Suppressor macrophage treated with lipopolysaccharide for 1 hour (primary cell): Measurements from ENCODE around the gene ITPRIPL2.
A peak's percentile ranks its signal among the peaks of the same experiment; 100 is the strongest.

Source experiments
- DNase-seq, 3 donors: peaks; one replicate each; pipeline ENCODE4 v3.0.0-alpha.2; 2020 to 2022

Gene ITPRIPL2

GRCh38 chr16:19093631-19094541 lies 19.9 kb upstream of the ITPRIPL2 start:
- DNase-seq, result no peak

DNA sequence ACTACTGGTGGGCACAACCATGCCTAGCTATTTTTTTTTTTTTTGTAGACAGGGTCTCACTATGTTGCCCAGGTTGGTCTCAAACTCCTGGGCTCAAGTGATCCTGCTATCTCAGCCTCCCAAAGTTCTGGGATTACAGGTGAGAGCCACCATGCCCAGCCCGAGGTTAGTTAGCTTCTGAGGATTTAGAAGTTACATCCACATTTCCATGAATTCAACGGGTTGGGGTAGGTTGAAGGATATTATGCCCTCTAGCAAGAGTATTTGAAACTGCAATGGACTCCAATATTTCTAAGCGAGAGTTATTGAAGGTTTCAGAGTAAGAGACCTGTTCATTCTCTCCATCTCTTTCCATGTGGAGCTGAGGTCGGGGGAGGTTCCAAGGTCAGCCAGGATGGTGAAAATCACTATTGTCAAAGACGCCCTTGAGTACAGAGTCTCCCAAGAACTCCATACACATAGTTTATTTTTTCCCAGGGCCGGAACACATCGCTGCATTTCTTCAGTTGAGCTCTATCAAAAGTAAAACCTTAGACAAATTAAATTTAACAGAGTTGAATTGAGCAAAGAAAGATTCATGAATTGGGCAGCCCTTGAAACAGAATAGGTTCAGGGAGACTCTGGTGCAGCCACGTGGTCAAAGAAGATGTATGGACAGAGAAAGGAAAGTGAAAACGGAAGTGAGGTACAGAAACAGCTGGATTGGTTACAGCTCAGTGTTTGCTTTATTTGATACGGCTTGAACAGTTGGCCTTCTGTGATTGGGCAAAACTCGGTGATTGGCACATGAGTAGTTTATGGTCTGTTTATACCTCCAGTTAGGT lies 19.0 kb upstream of the ITPRIPL2 start:
- DNase-seq, result peak; percentile 80 to 91 (median 91)

DNA sequence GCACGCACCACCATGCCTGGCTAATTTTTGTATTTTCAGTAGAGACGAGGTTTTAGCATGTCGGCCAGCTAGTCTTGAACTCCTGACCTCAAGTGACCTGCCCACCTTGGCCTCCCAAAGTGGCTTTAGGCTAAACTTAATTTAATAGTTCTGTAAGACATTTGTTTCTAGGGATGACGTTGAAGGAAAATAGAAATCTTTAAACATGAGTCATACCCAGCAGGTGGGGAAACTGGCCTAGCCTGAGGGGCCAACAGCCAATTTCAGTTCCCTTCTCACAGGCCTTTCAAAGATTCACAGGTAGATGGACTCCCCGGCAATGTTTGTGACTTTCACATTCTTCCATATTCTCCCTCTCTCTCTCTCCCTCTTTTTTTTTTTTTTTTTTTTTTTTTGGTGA lies 18.1 kb upstream of the ITPRIPL2 start:
- DNase-seq, result peak in 2 of 3 donors; percentile 38 to 40

DNA sequence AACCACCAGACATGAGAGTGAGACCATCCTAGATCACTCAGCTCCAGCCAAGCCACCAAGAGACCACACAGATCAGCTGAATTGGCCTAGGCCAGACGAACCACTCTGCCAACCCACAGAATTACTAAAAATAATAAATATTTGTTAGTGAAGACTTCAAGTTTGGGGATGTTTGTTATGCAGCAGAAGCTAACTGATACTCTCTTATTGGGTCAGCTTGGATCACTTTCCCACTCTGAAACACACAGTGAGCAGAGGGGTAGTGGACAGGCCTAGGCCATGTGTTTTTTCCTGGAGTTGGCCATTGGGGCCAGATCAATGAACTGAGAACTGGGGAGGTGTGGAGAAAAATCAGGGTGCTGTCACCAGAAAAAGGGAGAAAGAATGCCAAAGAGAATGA lies 15.6 kb upstream of the ITPRIPL2 start:
- no peak for DNase-seq

DNA sequence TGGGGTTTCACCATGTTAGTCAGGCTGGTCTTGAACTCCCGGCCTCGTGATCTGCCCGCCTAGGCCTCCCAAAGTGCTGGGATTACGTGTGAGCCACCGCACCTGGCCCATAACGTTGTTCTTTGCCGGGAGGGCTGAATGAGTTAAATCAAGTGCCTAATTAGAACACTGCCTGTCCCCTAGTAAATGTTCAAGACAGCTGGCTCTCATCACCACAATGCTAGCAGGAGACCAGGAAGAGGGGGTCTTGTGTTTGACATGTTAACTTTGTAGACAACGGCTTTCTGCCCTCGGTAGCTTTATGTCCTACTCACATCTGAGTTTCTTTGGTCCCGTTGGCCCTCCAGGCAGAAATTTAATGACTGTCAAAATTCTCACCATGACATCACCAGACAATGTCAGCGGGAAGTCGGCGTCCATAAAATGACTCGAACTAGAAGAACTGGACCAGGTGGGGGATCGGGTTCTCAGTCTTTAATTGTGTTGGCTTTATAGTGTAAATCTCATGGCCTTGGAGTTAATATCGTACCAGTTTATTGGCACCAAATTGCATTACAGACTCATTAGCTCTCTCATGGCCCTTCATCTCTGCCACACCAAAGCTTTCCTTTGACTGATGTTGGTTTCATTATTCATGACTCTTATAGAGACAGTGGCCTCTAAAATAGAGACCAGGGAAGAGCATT lies 11.4 kb upstream of the ITPRIPL2 start:
- DNase-seq, result peak in 1 of 3 donors; percentile 17

GRCh38 chr16:19104607-19105006 lies 9.2 kb upstream of the ITPRIPL2 start:
- DNase-seq, result no peak

DNA sequence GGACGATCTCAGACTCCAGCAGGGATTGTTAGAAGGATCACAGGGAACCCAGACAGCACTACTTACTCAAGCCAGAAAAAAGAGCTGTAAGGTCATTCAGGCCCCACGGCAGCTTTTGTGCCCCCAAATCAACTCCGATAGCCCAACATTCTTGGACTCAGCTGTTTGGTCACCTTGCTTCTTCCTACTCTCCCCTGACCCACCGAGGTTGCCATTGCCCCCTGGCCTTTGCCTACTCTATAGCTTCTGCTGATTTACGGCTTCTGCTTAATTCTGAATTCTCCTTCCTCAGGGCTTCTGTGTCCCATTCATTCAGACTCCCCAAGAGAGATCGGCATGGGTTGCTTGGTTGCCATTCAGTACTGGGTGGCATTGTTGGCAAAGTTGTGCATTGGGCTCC lies 8.6 kb upstream of the ITPRIPL2 start:
- DNase-seq, result no peak

- DNase-seq, result peak in 2 of 3 donors; percentile 22 to 30
Observed at GRCh38 chr16:19105891-19106624, 7.7 kb upstream of the ITPRIPL2 start.

GRCh38 chr16:19106625-19107020 lies 7.1 kb upstream of the ITPRIPL2 start:
- peak in 1 of 3 donors; percentile 18 for DNase-seq

DNA sequence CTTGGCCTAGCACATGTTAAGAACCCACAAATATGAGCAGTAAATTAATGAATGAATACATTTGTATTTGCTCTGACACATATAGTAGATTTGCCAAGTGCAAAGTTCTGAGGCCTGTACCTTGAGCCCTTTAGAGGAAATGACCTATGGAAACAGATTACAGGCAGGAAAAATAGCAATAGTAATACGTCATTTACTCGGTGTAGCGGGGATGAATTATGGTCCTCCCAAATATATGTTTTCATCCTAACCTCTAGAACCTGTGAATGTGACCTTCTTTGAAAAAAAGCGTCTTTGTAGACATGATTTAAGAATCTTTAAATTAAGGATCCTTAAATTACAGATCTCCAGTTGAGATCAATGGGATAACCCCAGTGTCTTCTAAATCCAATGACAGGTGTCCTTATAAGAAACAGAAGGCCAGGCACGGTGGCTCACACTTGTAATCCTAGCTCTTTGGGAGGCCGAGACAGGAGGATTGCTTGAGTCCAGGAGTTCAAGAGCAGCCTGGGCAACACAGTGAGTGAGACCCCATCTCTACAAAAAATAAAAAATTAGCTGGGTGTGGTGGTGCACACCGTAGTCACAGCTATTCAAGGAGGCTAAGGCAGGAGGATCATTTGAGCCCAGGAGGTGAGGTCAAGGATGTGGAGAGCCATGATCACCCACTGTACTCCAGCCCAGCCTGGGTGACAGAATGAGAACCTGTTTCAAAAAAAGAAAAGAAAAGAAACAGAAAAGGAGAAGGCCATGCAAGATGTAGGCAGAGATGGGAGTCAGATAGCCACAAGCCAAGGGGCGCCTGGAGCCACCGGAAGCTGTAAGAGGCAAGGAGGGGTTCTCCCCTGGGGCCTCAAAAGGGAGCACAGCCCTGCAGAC lies 5.1 kb upstream of the ITPRIPL2 start:
- no peak for DNase-seq

GRCh38 chr16:19109288-19109664 lies 4.5 kb upstream of the ITPRIPL2 start:
- no peak for DNase-seq

DNA sequence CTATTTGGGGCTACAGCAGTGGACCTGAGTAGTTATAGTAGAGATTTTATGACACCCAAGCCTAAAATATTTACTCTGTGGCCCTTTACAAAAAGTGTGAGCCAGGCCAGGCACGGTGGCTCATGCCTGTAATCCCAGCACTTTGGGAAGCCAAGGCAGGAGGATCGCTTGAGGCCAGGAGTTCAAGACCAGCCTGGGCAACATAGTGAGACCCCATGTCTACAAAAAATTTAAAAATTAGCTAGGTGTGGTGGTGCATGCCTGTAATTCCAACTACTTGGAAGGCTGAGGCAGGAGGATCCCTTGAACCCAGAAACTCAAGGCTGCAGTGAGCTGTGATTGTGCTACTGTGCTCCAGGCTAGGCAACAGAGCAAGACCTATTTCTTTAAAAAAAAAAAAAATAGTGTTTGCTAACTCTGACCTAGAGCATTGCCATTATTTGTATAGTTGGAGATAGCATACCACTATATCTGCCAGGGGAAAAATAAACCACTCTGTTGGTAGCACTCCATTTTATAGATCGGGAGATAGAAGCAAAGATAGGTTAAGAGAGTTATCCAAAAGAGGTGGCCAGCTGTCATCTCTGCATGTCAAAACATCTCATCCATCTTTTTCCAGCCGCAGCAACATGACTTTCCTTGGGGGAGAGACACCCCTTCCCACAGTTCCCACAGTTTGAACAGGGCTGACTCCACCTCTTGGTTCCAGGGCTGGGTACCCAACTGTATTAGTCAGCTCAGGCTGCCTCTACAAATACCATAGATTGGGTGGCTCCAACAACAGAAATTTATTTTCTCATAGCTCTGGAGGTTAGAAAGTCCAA lies 3.0 kb upstream of the ITPRIPL2 start:
- no peak for DNase-seq

DNA sequence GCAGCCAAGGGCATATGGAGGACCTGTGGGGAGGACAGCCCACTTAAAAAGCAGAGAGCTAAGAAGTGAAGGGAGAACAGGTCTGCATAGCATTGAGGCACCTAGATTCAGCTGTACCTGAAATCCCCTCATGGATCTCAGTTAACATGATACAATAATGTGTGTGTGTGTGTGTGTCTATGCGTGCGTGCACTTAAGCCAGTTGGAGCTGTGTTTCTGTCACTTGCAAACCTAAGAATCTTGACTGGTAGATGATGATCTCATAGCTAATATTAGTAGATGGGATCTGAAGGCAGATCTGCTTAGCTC lies 1.7 kb upstream of the ITPRIPL2 start:
- no peak for DNase-seq

DNA sequence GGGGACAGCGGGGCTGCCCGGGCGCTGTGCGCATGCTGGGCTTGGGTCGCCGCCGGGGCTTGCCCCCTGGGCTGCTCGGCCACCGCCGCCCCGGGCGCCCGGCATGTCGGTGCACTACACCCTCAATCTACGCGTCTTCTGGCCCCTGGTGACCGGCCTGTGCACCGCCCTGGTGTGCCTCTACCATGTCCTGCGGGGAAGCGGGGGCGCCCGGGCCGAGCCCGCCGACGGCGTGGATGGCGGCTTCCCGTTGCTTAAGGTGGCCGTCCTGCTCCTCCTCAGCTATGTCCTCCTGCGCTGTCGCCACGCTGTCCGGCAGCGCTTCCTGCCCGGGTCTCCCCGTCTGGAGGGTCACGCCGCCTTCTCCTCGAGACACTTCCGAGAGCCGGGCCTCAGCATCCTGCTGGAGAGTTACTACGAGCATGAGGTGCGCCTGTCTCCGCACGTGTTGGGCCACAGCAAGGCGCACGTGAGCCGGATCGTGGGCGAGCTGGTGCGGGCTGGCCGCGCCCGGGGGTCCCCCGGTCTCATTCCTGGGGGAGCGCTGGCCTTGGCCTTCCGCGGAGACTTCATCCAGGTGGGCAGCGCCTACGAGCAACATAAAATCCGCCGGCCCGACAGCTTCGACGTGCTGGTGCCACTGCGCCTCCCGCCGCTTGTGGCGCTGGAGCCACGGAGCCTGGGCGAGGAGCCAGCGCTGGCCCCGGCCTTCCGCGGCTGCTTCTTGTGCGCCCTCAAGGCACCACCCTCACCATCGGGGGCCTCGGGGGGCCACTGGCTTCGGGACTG lies 789 bp downstream of the ITPRIPL2 start:
- peak; percentile 41 to 67 (median 48) for DNase-seq

DNA sequence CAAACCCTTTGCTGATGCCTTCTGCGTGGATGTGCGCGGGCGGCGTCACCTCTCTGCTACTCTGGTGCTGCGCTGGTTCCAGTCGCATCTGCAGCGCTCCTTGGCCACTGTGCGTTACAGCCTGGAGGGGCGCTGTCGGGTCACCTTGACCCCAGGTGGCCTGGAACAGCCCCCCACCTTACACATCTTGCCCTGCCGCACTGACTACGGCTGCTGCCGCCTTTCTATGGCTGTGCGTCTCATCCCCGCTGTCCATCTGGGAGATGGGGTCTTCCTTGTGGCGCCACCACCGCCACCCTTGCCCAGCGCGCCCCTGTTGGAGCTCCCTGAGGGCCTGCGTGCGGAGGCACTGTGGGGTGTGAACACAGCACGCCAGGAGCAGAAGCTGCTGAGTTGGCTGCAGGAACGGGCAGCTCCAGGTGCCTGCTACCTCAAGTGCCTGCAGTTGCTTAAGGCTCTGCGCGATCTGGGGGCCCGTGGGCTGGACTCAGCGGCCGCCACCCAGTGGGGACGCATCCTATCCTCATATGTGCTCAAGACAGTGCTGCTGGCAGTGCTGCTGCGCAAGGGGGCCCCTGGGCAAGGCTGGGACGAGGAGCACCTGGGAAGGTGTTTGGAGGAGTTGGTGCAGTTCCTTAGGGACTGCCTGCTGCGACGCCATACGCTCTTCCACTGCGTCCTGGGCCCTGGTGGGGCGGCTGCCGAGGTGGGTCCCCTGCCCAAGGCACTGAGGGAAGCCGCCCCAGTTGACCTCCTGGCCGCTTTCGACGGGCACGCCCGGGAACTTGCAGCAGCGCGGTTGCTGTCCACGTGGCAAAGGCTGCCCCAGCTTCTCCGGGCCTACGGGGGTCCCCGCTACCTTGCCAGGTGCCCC lies 1.6 kb downstream of the ITPRIPL2 start:
- no peak for DNase-seq

- DNase-seq, result peak in 1 of 3 donors; percentile 47
Observed at GRCh38 chr16:19116711-19117449, 3.1 kb downstream of the ITPRIPL2 start.

DNA sequence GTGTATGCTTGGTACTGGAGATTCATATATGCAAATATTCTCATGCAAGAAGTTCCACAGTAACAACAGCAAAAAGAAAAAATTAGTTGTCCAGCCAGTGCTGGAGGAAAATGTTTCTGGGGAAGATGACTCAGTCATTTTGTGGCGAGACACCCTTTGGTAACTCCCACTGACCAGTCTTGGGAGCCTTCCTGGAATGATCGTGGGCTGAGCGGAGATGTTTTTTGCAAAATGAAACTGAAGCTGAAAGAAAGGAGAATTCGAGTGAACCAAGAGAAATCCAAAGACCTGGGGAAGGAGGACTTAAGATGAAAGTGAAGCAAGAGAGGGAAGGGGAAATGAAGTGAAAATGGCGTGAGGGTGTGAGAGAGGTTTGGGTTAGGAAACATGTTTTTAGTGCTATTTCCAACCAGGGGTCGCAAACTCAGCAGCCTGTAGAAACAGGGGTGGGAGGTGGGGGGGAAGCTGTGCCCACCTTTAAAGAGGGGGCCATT lies 5.2 kb downstream of the ITPRIPL2 start:
- DNase-seq, result peak; percentile 93 to 99 (median 97)

GRCh38 chr16:19119564-19119963 lies 5.8 kb downstream of the ITPRIPL2 start:
- DNase-seq, result peak; percentile 50 to 82 (median 65)
